Panc1 (cell line): Measurements from ENCODE around the gene CALHM3.

Experiments used
- CTCF ChIP-seq: fragments of 450-650 bp; IDR thresholded peaks from 2 replicates; pipeline ENCODE4 v1.5.1; 2017; ENCODE audit warnings: mild to moderate bottlenecking
- POLR2AphosphoS5 ChIP-seq: IDR thresholded peaks from 2 replicates; pipeline ENCODE4 v1.6.1; 2012; ENCODE audit warnings: mild to moderate bottlenecking, low read depth, low read length, moderate library complexity
- REST ChIP-seq, 2 experiments: IDR thresholded peaks; 2 replicates each; pipeline ENCODE4 v1.6.1; 2011 to 2012; ENCODE audit warnings: low read depth in 2 of 2, control low read depth in 1 of 2, low read length in 1 of 2, mild to moderate bottlenecking in 1 of 2, moderate library complexity in 1 of 2; ENCODE audit not compliant: insufficient read depth in 1 of 2
- SIN3A ChIP-seq: IDR thresholded peaks from 2 replicates; pipeline ENCODE4 v1.6.1; 2012; ENCODE audit warnings: low read depth, mild to moderate bottlenecking, low read length, moderate library complexity, borderline replicate concordance; ENCODE audit not compliant: insufficient read depth
- TCF7L2 ChIP-seq: IDR thresholded peaks from 2 replicates; pipeline ENCODE4 v1.6.1; 2011; ENCODE audit warnings: mild to moderate bottlenecking, low read depth, low read length, inconsistent platforms

GRCh38 chr10:103467406-103467805 lies 11.6 kb downstream of the CALHM3 start:
- TF ChIP-seq CTCF (no peak), REST (IDR thresholded peaks at IDR 0.05; ENCODE audit: insufficient read depth in 1 of 2, low read depth in 2 of 2, low read length in 1 of 2) (no peak), SIN3A (no peak), TCF7L2 (no peak), POLR2AphosphoS5 (no peak)
